ENCODE measurements around the gene DARS1.
A peak's percentile ranks its signal among the peaks of the same experiment; 100 is the strongest.
"Not testable (repeated sequence)": the region's sequence is repeated elsewhere in the genome, so short reads cannot be mapped to it uniquely, and the experiment has no call there.

DARS1 gene

GRCh38 chr2:135936524-135936923 lies 48.9 kb downstream of the DARS1 start:
- DNase-seq, result no peak

GRCh38 chr2:135935914-135936313 lies 49.5 kb downstream of the DARS1 start:
- no peak for DNase-seq

- no peak for DNase-seq
Measured at GRCh38 chr2:135931776-135932443, 53.5 kb downstream of the DARS1 start.

GRCh38 chr2:135926605-135927004 lies 58.8 kb downstream of the DARS1 start:
- no peak for DNase-seq

- no peak for DNase-seq
Measured at GRCh38 chr2:135925571-135925970, 59.9 kb downstream of the DARS1 start.

- no peak for DNase-seq
Measured at GRCh38 chr2:135916207-135916606, 69.2 kb downstream of the DARS1 start.

GRCh38 chr2:135914485-135914884 lies 70.9 kb downstream of the DARS1 start:
- no peak for DNase-seq

- no peak for DNase-seq
Measured at GRCh38 chr2:135913727-135914365, 71.6 kb downstream of the DARS1 start.

- no peak for DNase-seq
Measured at GRCh38 chr2:135909976-135910375, 75.5 kb downstream of the DARS1 start.

GRCh38 chr2:135905679-135906078 lies 79.7 kb downstream of the DARS1 start:
- no peak for DNase-seq

GRCh38 chr2:135904341-135904989 lies 81.0 kb downstream of the DARS1 start:
- no peak for DNase-seq

- no peak for DNase-seq
Measured at GRCh38 chr2:135903650-135904049, 81.8 kb downstream of the DARS1 start.

GRCh38 chr2:135899567-135899966 lies 85.9 kb downstream of the DARS1 start:
- DNase-seq, result no peak

- DNase-seq, result no peak
Measured at GRCh38 chr2:135898234-135898786, 87.1 kb downstream of the DARS1 start.

- no peak for DNase-seq
Measured at GRCh38 chr2:135894930-135895329, 90.5 kb downstream of the DARS1 start.

- no peak for DNase-seq
Measured at GRCh38 chr2:135893374-135893794, 92.0 kb downstream of the DARS1 start.

- peak; percentile 79 for DNase-seq
Measured at GRCh38 chr2:135890835-135891234, 94.6 kb downstream of the DARS1 start.

GRCh38 chr2:135890149-135890548 lies 95.3 kb downstream of the DARS1 start:
- no peak for DNase-seq

GRCh38 chr2:135888587-135888986 lies 96.8 kb downstream of the DARS1 start:
- DNase-seq, result not testable (repeated sequence)

GRCh38 chr2:135885709-135886108 lies 99.7 kb downstream of the DARS1 start:
- no peak for DNase-seq

GRCh38 chr2:135882415-135882814 lies 103.0 kb downstream of the DARS1 start:
- DNase-seq, result no peak

- DNase-seq, result not testable (repeated sequence)
Measured at GRCh38 chr2:135876770-135877169, 108.7 kb downstream of the DARS1 start.

GRCh38 chr2:135876066-135876711 lies 109.2 kb downstream of the DARS1 start, which contains the start of gene MCM6:
Gene MCM6, minus strand, starts transcription at chr2:135876443. Its CDS starts 78 bp downstream, at chr2:135876365.
- peak; percentile 97 for DNase-seq

Measured in GDM1 (cell line).